Esophagus (tissue), 2 donors: ENCODE measurements around the gene CHGA. TPM values are rescaled to one million over a fixed set of nuclear protein-coding genes. Genes with fewer than 3 reads are reported as not detected.

Experiments used
- H3K27ac ChIP-seq, 2 donors: one replicate each; pipeline ENCODE4 v1.5.1; 2013; ENCODE audit warnings: low read depth in 2 of 2, mild to moderate bottlenecking in 2 of 2, inconsistent platforms in 1 of 2, low read length in 1 of 2, moderate library complexity in 1 of 2
- H3K27me3 ChIP-seq, 2 donors: one replicate each; pipeline ENCODE4 v1.6.1; 2013; ENCODE audit warnings: low read length in 2 of 2, control low read depth in 1 of 2, mild to moderate bottlenecking in 1 of 2; ENCODE audit not compliant: insufficient read depth in 2 of 2, control insufficient read depth in 1 of 2
- H3K36me3 ChIP-seq, 2 donors: one replicate each; pipeline ENCODE4 v1.6.1; 2013; ENCODE audit warnings: low read length in 1 of 2; ENCODE audit not compliant: control insufficient read depth in 2 of 2, insufficient read depth in 2 of 2
- H3K4me1 ChIP-seq, 2 donors: one replicate each; pipeline ENCODE4 v1.6.1; 2013; ENCODE audit warnings: low read length in 1 of 2; ENCODE audit not compliant: control insufficient read depth in 2 of 2, insufficient read depth in 2 of 2
- H3K4me3 ChIP-seq, 2 donors: one replicate each; pipeline ENCODE4 v1.5.1; 2013; ENCODE audit warnings: low read length in 2 of 2, mild to moderate bottlenecking in 2 of 2, low read depth in 1 of 2, moderate library complexity in 1 of 2
- H3K9me3 ChIP-seq, 2 donors: one replicate each; pipeline ENCODE4 v1.6.1; 2013; ENCODE audit warnings: mild to moderate bottlenecking in 2 of 2, low read depth in 1 of 2, low read length in 1 of 2, moderate library complexity in 1 of 2; ENCODE audit not compliant: control insufficient read depth in 2 of 2, insufficient read depth in 1 of 2
- WGBS, 2 donors: extraction: QIAGEN DNeasy Blood & Tissue Kit; methylation state at CpG; one replicate each; pipeline ENCODE4 v1.1.7; 2013; 5-methylcytosine and 5-hydroxymethylcytosine counted together
- polyA plus RNA-seq, 2 donors: library from polyadenylated mRNA; stranded (reverse); fragments of 200-250 nt; gene quantifications; one replicate each; pipeline ENCODE4 v1.2.3, GENCODE V29; 2013
- donor health status: healthy with polysubstance abuse.
- donor health status: Bipolar disorder and iron deficiency.

Gene CHGA
- polyA plus RNA-seq, 2 donors: 0.37 to 0.75 TPM

- Histone ChIP-seq H3K27me3 (no peaks in the 10 kb centered on the region), H3K9me3 (peaks cover 3 to 7% of the 10 kb centered on the region in 2 donors), H3K27ac (no peak overlapping the region), H3K4me1 (peaks cover 6 to 9% of the 10 kb centered on the region in 2 donors), H3K4me3 (no peak overlapping the region), H3K36me3 (peaks cover 0 to 5% of the 10 kb centered on the region in 2 donors)
- 81 to 84% methylated on average over 5 of the region's 5 CpGs for WGBS, 2 donors
Measured at GRCh38 chr14:92984082-92984788, 61.3 kb downstream of the CHGA start.

Other genes starting within 250 kb of the CHGA start
- gene LGMN, start 174.5 kb upstream of the CHGA start, polyA plus RNA-seq: 10 to 100 TPM; 39.0 to 49.9 TPM
- gene GOLGA5, start 128.8 kb upstream of the CHGA start, polyA plus RNA-seq: 10 to 100 TPM; 21.9 to 42.0 TPM
- 10 to 100 TPM; 15.8 to 22.4 TPM for gene ITPK1, start 192.8 kb downstream of the CHGA start, polyA plus RNA-seq